Vagina (tissue), 2 donors: ENCODE data around the gene SOSTDC1. TPM values are rescaled to one million over a fixed set of nuclear protein-coding genes. Genes with fewer than 3 reads are reported as not detected.

Source experiments
- DNase-seq, 2 donors: peaks; one replicate each; pipeline ENCODE4 v3.0.0-alpha.2; 2017; ENCODE audit errors: extremely low spot score in 2 of 2
- H3K27ac ChIP-seq: fragments of 200-600 bp; sonication (generic); one replicate; pipeline ENCODE4 v1.5.1; 2019
- H3K27me3 ChIP-seq: fragments of 200-600 bp; sonication (generic); one replicate; pipeline ENCODE4 v1.5.1; 2019
- H3K36me3 ChIP-seq, 2 donors: fragments of 200-600 bp; sonication (generic); one replicate each; pipeline ENCODE4 v1.5.1; 2017 to 2019
- H3K4me1 ChIP-seq: fragments of 200-600 bp; sonication (generic); one replicate; pipeline ENCODE4 v1.5.1; 2019
- H3K4me3 ChIP-seq, 2 donors: fragments of 200-600 bp; sonication (generic); 1 replicate in 1 of 2; 2 replicates in 1 of 2; pipeline ENCODE4 v1.5.1; 2016 to 2019
- H3K9me3 ChIP-seq: fragments of 200-600 bp; sonication (generic); one replicate; pipeline ENCODE4 v1.5.1; 2019
- CTCF ChIP-seq, 3 experiments: fragments of 450-650 bp in 2 of 3; fragments of 200-600 bp in 1 of 3; sonication (generic) in 1 of 3; IDR thresholded peaks; one replicate each; pipeline ENCODE4 v1.5.1; 2017 to 2019; ENCODE audit warnings: antibody characterized with exemption in 3 of 3, mild to moderate bottlenecking in 2 of 3, moderate library complexity in 2 of 3
- POLR2A ChIP-seq, 2 donors: fragments of 450-650 bp; IDR thresholded peaks; one replicate each; pipeline ENCODE4 v1.6.1; 2017; ENCODE audit warnings: antibody characterized with exemption in 2 of 2, mild to moderate bottlenecking in 2 of 2, moderate library complexity in 2 of 2
- POLR2AphosphoS5 ChIP-seq, 2 donors: sonication (generic); formaldehyde crosslinking; IDR thresholded peaks; one replicate each; pipeline ENCODE4 v1.9.0; 2017; ENCODE audit warnings: antibody characterized with exemption in 2 of 2, mild to moderate bottlenecking in 2 of 2, low read depth in 1 of 2; ENCODE audit not compliant: insufficient read depth in 1 of 2
- intact Hi-C: fragments of 100-400 bp; cut with DNase I; formaldehyde crosslinking; loops from one replicate; pipeline ENCODE4 v1.15.1; 2023
- total RNA-seq: library from RNA; depleted of rRNA; stranded (reverse); fragments of >200 nt; gene quantifications from one replicate; pipeline ENCODE4 v1.2.3, GENCODE V29; 2016

Gene SOSTDC1
- total RNA-seq, 1 donor from 2014 or later: 5.9 TPM

DNA sequence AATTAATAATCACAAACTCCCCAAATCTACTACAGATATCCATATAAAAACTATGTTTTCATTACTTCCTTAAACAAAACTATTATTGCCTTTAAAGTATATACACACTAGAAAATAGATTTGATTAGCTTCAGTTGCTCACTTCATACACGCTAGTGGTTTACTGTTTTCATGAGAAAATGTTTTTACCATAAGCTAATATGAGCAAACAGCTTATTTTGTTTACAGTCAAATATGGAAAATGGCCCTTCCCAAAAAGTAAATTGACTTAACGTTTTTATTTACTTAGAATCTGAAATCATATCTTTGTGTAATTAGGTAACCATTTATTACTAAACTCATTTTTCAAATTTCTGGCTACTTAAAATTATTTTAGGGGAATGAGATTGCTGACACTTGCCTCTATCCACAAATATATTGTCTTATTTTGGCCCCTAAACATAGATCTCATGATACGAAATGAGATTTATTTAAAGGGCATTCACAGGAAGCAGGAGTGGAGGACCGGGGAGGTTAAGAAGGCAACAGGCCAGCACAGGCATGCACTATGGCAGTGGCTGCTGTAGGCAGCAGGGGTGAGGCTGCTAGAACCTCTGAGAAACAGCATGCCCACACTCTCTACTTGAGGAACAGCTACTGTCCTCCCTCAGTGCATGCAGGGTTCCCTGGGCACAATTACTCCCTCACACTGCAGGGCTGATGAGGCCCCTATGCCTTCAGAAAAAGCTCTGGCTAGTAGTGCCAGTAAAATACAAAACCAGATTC, 29.6 kb upstream of the SOSTDC1 start:
- intact Hi-C loops: no loop called here
- Histone ChIP-seq H3K27ac (no peak overlapping the region), H3K27me3 (no peaks in the 10 kb centered on the region), H3K36me3 (no peaks in the 10 kb centered on the region), H3K4me3 (no peak overlapping the region), H3K9me3 (no peaks in the 10 kb centered on the region), H3K4me1 (no peaks in the 10 kb centered on the region)
- TF ChIP-seq POLR2A (IDR thresholded peaks at IDR 0.05): no peak
- TF ChIP-seq CTCF (IDR thresholded peaks at IDR 0.05): no peak
- TF ChIP-seq POLR2AphosphoS5 (IDR thresholded peaks at IDR 0.05; ENCODE audit: insufficient read depth in 1 of 2, low read depth in 1 of 2): no peak
- DNase-seq: no peak

- H3K9me3 ChIP-seq: no peaks in the 10 kb centered on the region
- intact Hi-C loops: no loop called here
- no peak overlapping the region for H3K27ac ChIP-seq
Measured at GRCh38 chr7:16494551-16494950, 29.0 kb upstream of the SOSTDC1 start.

DNA sequence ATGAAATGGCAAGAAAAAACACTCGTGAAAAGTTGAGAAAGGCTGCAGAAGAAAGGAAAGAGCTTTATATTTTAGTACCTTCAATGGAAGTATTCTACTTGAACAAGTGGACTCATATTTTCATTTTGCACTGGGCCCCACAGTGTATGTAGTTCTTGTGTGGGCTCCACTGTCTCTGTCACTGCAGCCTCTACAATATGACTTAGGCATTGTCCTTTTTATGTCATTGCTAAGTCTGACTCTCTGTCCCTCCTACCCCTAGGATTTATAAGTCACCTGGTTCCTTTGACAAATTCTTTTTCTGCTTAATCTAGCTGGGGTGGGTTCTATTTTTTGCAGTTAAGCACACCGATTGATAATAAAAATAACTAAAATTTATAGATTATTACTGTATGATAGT, 27.7 kb upstream of the SOSTDC1 start:
- H3K36me3 ChIP-seq: no peaks in the 10 kb centered on the region
- no peak overlapping the region for H3K27ac ChIP-seq
- no peaks in the 10 kb centered on the region for H3K27me3 ChIP-seq
- no peak overlapping the region for H3K4me3 ChIP-seq
- intact Hi-C loops: no loop called here
- no peaks in the 10 kb centered on the region for H3K4me1 ChIP-seq
- H3K9me3 ChIP-seq: no peaks in the 10 kb centered on the region
- TF ChIP-seq POLR2A (IDR thresholded peaks at IDR 0.05): no peak
- no peak for TF ChIP-seq CTCF (IDR thresholded peaks at IDR 0.05)
- TF ChIP-seq POLR2AphosphoS5 (IDR thresholded peaks at IDR 0.05; ENCODE audit: insufficient read depth in 1 of 2, low read depth in 1 of 2): no peak
- DNase-seq: no peak

More at GRCh38 chr7:16494551-16494950, 29.0 kb upstream of the SOSTDC1 start:
- no peak for DNase-seq
- Histone ChIP-seq H3K27me3 (no peaks in the 10 kb centered on the region), H3K4me3 (no peak overlapping the region), H3K36me3 (no peaks in the 10 kb centered on the region), H3K4me1 (no peaks in the 10 kb centered on the region)
- TF ChIP-seq POLR2A (IDR thresholded peaks at IDR 0.05): no peak
- no peak for TF ChIP-seq POLR2AphosphoS5 (IDR thresholded peaks at IDR 0.05; ENCODE audit: insufficient read depth in 1 of 2, low read depth in 1 of 2)
- no peak for TF ChIP-seq CTCF (IDR thresholded peaks at IDR 0.05)

- no peaks in the 10 kb centered on the region for H3K36me3 ChIP-seq
- no peaks in the 10 kb centered on the region for H3K9me3 ChIP-seq
- TF ChIP-seq POLR2AphosphoS5 (IDR thresholded peaks at IDR 0.05; ENCODE audit: insufficient read depth in 1 of 2, low read depth in 1 of 2) (no peak), POLR2A (IDR thresholded peaks at IDR 0.05) (no peak), CTCF (IDR thresholded peaks at IDR 0.05) (no peak)
- DNase-seq: no peak
- H3K27ac ChIP-seq: no peak overlapping the region
- no peaks in the 10 kb centered on the region for H3K27me3 ChIP-seq
- H3K4me3 ChIP-seq: no peak overlapping the region
- no peaks in the 10 kb centered on the region for H3K4me1 ChIP-seq
- intact Hi-C loops: no loop called here
Measured at GRCh38 chr7:16492513-16493062, 27.1 kb upstream of the SOSTDC1 start.

GRCh38 chr7:16491148-16491547, 25.6 kb upstream of the SOSTDC1 start:
- no peak for DNase-seq
- Histone ChIP-seq H3K4me3 (no peak overlapping the region), H3K36me3 (no peaks in the 10 kb centered on the region), H3K27ac (no peak overlapping the region), H3K27me3 (no peaks in the 10 kb centered on the region), H3K9me3 (no peaks in the 10 kb centered on the region), H3K4me1 (no peaks in the 10 kb centered on the region)
- intact Hi-C loops: no loop called here
- TF ChIP-seq POLR2AphosphoS5 (IDR thresholded peaks at IDR 0.05; ENCODE audit: insufficient read depth in 1 of 2, low read depth in 1 of 2) (no peak), CTCF (IDR thresholded peaks at IDR 0.05) (no peak), POLR2A (IDR thresholded peaks at IDR 0.05) (no peak)
